Measurements from ENCODE around the gene COL6A3. TPM values are rescaled to one million over a fixed set of nuclear protein-coding genes. Genes with fewer than 3 reads are reported as not detected.

The COL6A3 gene
- total RNA-seq, 1 experiment from 2014 or later, result 0.57 TPM

GRCh38 chr2:237314198-237314597 is 99.8 kb downstream of the COL6A3 start:
- Histone ChIP-seq H3K36me3 (ENCODE audit: low read depth) (no peaks in the 10 kb centered on the region), H3K4me1 (replicated peaks; ENCODE audit: insufficient read depth) (no peaks in the 10 kb centered on the region), H3K27ac (no peak overlapping the region), H4K20me1 (ENCODE audit: insufficient read depth) (no peaks in the 10 kb centered on the region), H3K79me2 (ENCODE audit: low read depth) (no peaks in the 10 kb centered on the region), H3K9me3 (ENCODE audit: insufficient read depth, low read depth) (no peaks in the 10 kb centered on the region), H2AFZ (no peak overlapping the region), H3F3A (ENCODE audit: insufficient read depth, low read depth) (no peaks in the 10 kb centered on the region), H3K9me2 (ENCODE audit: insufficient read depth) (no peaks in the 10 kb centered on the region), H3K27me3 (ENCODE audit: insufficient read depth, low read depth) (0 out of 2 replicates have a peak, but pooled peaks cover 4% of the 10 kb centered on the region), H3K4me3 (no peak overlapping the region), H3K4me2 (no peak overlapping the region)
- intact Hi-C loops (cut with micrococcal nuclease; ENCODE audit: unreplicated experiment), result no loop called here
- TF ChIP-seq EZH2 (IDR thresholded peaks at IDR 0.05; ENCODE audit: low read depth), result no peak
- TF ChIP-seq, protein P1, sequence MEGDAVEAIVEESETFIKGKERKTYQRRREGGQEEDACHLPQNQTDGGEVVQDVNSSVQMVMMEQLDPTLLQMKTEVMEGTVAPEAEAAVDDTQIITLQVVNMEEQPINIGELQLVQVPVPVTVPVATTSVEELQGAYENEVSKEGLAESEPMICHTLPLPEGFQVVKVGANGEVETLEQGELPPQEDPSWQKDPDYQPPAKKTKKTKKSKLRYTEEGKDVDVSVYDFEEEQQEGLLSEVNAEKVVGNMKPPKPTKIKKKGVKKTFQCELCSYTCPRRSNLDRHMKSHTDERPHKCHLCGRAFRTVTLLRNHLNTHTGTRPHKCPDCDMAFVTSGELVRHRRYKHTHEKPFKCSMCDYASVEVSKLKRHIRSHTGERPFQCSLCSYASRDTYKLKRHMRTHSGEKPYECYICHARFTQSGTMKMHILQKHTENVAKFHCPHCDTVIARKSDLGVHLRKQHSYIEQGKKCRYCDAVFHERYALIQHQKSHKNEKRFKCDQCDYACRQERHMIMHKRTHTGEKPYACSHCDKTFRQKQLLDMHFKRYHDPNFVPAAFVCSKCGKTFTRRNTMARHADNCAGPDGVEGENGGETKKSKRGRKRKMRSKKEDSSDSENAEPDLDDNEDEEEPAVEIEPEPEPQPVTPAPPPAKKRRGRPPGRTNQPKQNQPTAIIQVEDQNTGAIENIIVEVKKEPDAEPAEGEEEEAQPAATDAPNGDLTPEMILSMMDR (conservative IDR thresholded peaks at IDR 0.05), result no peak
- DNase-seq, result no peak
- CTCF ChIA-PET, result no interaction called here
- POLR2A ChIA-PET (ENCODE audit: unreplicated experiment), result no interaction called here
- no TSS peak for BruUV-seq (replicated peaks)

DNA sequence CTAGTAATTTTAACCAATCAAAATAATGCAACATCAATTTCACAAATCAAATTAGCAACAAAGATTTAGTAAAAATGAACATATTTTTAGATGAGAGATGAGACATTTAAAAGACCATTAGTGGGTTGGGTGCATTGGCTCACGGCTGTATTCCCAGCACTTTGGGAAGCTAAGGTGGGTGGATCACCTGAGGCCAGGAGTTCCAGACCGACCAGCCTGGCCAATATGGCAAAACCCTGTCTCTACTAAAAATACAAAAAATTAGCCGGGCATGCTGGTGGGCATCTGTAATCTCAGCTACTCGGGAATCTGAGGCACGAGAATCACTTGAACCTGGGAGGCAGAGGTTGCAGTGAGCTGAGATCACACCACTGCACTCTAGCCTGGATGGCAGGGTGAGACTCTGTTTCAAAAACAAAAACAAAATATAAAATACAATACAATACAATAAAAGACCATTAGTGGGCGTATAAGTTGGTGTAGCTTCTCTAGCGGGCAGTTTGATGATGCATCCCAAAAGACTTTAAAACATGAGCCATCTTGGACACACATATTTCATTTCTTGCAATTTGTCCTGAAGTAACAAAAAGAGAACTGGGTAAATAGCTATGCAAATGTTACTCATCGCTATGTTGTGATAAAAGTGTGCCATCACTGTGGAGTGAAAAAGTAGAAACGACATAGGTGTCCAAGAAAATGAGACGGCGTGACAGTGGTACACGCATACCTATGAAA is 101.8 kb downstream of the COL6A3 start:
- intact Hi-C loops (cut with micrococcal nuclease; ENCODE audit: unreplicated experiment), result no loop called here
- H3K9me3 ChIP-seq (ENCODE audit: insufficient read depth, low read depth), result no peaks in the 10 kb centered on the region
- ChIA-PET CTCF (interaction anchor here (0.6 kb wide), 1 partner anchor 12 kb away, joined by 3 read pairs; no protein-coding TSS in a partner anchor), POLR2A (ENCODE audit: unreplicated experiment) (interaction anchor here (0.5 kb wide), 1 partner anchor 126 kb away, joined by 11 read pairs; no protein-coding TSS in a partner anchor)
- no peaks in the 10 kb centered on the region for H3K79me2 ChIP-seq (ENCODE audit: low read depth)
- no peaks in the 10 kb centered on the region for H3K36me3 ChIP-seq (ENCODE audit: low read depth)
- H3K4me2 ChIP-seq, result no peak overlapping the region
- TF ChIP-seq, protein P1 (conservative IDR thresholded peaks at IDR 0.05), result no peak
- no peak for TF ChIP-seq EZH2 (IDR thresholded peaks at IDR 0.05; ENCODE audit: low read depth)
- no peaks in the 10 kb centered on the region for H3K9me2 ChIP-seq (ENCODE audit: insufficient read depth)
- BruUV-seq (replicated peaks), result no TSS peak
- no peak for DNase-seq
- H3K4me3 ChIP-seq, result no peak overlapping the region
- H4K20me1 ChIP-seq (ENCODE audit: insufficient read depth), result no peaks in the 10 kb centered on the region
- H2AFZ ChIP-seq, result no peak overlapping the region
- no peak overlapping the region for H3K27ac ChIP-seq
- no peaks in the 10 kb centered on the region for H3K27me3 ChIP-seq (ENCODE audit: insufficient read depth, low read depth)
- H3F3A ChIP-seq (ENCODE audit: insufficient read depth, low read depth), result no peaks in the 10 kb centered on the region
- H3K4me1 ChIP-seq (replicated peaks; ENCODE audit: insufficient read depth), result no peaks in the 10 kb centered on the region

- Histone ChIP-seq H3K27ac (no peak overlapping the region), H3K4me3 (no peak overlapping the region), H3K9me2 (ENCODE audit: insufficient read depth) (no peaks in the 10 kb centered on the region), H3F3A (ENCODE audit: insufficient read depth, low read depth) (no peaks in the 10 kb centered on the region), H4K20me1 (ENCODE audit: insufficient read depth) (no peaks in the 10 kb centered on the region), H3K27me3 (ENCODE audit: insufficient read depth, low read depth) (no peaks in the 10 kb centered on the region), H3K4me1 (replicated peaks; ENCODE audit: insufficient read depth) (no peaks in the 10 kb centered on the region), H3K9me3 (ENCODE audit: insufficient read depth, low read depth) (no peaks in the 10 kb centered on the region), H3K36me3 (ENCODE audit: low read depth) (no peaks in the 10 kb centered on the region), H3K79me2 (ENCODE audit: low read depth) (no peaks in the 10 kb centered on the region), H2AFZ (no peak overlapping the region), H3K4me2 (no peak overlapping the region)
- POLR2A ChIA-PET (ENCODE audit: unreplicated experiment), result no interaction called here
- CTCF ChIA-PET, result interaction anchor here (0.6 kb wide), 1 partner anchor 15 kb away, joined by 3 read pairs; no protein-coding TSS in a partner anchor
- DNase-seq, result no peak
- no TSS peak for BruUV-seq (replicated peaks)
- intact Hi-C loops (cut with micrococcal nuclease; ENCODE audit: unreplicated experiment), result no loop called here
- TF ChIP-seq, protein P1 (conservative IDR thresholded peaks at IDR 0.05), result no peak
- no peak for TF ChIP-seq EZH2 (IDR thresholded peaks at IDR 0.05; ENCODE audit: low read depth)
These were observed 103.3 kb downstream of the COL6A3 start for GRCh38 chr2:237310515-237311114.

Measured in PC-9 (cell line).